Ureter (tissue), 1 donor: ENCODE results near the gene MS4A6E. TPM values are rescaled to one million over a fixed set of nuclear protein-coding genes. Genes with fewer than 3 reads are reported as not detected.
"Not testable (repeated sequence)": the region's sequence is repeated elsewhere in the genome, so short reads cannot be mapped to it uniquely, and the experiment has no call there.

Experiments
- DNase-seq: peaks from one replicate; pipeline ENCODE4 v3.0.0-alpha.2; 2020; ENCODE audit warnings: low spot score
- total RNA-seq: library from RNA; stranded (reverse); gene quantifications from one replicate; pipeline ENCODE4 v1.2.4, GENCODE V29; 2023
- donor health status: DM: yes; HTN: yes; CAD: no.

Gene MS4A6E, protein sequence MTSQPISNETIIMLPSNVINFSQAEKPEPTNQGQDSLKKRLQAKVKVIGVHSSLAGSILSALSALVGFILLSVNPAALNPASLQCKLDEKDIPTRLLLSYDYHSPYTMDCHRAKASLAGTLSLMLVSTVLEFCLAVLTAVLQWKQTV
- not detected for total RNA-seq

DNA sequence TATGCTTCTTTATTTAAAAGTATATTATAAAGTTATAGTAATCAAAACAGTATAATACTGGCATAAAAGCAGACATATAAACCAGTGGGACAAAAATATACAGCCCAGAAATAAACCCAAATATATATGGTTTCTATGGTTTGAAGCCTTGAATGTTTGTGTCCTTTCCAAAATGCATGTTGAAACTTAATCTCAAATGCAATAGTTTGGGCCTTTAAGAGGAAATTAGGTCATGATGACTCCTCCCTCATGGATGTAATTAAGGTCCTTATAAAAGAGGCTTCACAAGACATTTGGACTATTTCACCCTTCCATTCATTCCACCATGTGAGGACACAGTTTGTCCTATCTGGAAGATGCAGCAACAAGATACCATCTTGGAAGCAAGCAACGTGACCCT is at the start of gene MS4A6E:
MS4A6E (plus strand) TSS at position 301 of the 400 bp plus-strand sequence. CDS start 7,641 bp downstream, outside the sequence.
- no peak for DNase-seq

DNA sequence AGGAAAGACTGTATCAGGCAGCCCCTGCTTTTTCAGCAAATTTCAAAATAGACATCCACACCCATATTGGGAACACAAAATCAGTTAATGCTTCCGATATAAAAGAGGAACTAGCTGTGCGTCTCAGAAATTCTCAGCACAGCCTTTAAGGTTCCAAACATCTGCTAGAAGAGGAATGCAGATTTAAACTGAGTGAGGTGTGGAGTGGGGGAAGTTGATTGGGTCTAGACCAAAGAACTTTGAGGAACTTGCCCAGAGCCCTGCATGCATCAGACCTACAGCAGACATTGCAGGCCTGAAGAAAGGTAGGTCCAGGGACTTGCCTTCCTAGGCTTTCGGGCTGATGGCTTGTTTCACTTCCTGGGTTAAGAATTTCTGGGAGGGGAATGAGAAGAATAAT is 46.6 kb upstream of the MS4A6E start, which contains the start of gene MS4A4A:
MS4A4A (plus strand) TSS at position 255 of the 400 bp plus-strand sequence; CDS start at position 265, 10 bp downstream.
- DNase-seq, result no peak

DNA sequence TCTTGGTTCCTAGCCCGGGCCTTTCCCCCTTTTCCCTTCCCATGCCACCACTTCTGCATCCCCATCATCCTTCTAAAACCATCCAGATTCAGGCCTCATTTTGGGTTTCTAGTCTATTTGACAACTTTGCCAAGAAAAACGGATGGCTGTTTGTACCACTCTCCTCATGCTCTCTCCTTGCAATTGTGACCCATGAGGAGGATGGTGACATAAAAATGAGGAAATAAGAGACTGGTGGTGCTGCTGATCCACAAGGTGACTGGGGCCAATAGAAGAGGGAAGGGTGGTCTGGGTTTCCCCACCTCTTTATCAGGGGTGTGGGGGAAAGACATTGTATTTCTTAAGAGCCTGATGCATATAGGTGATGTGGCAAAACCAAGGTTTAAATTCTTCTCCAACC is 45.6 kb upstream of the MS4A6E start:
- no peak for DNase-seq

DNA sequence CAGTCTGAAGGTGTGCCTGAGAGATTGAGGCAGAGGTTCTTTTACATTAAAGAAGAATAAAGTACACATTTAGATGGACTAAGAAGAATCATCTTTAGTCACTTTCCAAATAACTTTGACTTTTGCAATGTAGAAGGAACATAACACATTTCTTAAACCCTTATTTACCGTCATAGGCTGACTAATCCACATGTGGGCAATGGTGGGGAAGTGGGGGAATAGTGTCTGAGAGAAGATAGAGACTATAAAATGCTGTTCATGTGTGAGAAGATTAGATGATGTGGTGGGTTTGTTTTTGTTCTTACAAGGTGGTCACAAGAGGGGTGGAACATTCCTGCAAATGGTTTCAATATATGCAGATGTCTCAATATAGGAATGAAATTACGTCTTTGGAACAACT is 44.8 kb upstream of the MS4A6E start:
- DNase-seq, result no peak

DNA sequence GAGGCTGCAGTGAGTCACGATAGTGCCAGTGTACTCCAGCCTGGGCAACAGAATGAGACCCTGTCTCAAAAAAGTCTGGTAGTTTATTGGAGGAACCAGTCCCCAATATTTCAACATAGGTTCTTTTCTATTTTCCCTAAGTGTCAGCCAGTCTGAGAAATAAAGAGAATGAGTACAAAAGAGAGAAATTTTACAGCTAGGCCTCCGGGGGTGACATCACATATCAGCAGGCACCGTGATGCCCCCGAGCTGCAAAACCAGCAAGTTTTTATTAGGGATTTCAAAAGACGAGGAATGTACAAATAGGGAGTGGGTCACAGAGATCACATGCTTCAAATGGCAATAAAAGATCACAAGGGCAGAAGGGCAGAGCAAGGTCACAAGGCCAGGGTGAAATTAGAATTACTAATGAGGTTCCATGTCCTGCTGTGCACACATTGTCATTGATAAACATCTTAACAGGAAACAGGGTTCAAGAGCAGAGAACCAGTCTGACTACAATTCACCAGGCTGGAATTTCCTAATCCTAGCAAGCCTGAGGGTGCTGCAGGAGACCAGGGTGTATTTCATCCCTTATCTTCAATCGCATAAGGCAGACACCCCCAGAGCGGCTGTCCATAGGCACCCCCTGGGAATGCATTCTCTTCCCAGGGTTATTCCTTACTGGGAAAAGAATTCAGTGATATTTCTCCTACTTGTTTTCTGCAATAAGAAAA is 41.5 kb upstream of the MS4A6E start:
- not testable (repeated sequence) for DNase-seq

DNA sequence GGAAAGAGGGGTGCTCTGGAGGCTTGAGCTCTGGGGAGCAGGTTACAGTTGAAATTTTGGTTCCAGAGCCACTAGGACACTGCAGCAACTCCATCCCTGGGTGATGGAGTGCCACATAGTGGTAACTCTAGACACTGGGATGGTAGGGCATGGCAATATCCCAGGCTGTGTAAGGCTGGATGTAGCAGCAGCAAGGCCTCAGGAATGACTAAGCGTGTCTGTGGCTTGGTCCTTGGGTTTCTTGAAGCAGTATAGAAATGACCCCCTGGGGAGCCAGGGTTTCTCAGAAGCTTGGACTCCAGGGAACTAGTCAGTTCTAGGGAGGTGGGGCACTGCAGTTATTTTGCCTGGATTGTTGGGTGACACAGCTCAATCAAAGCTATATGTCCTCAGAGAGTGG is 38.5 kb upstream of the MS4A6E start:
- DNase-seq, result no peak

DNA sequence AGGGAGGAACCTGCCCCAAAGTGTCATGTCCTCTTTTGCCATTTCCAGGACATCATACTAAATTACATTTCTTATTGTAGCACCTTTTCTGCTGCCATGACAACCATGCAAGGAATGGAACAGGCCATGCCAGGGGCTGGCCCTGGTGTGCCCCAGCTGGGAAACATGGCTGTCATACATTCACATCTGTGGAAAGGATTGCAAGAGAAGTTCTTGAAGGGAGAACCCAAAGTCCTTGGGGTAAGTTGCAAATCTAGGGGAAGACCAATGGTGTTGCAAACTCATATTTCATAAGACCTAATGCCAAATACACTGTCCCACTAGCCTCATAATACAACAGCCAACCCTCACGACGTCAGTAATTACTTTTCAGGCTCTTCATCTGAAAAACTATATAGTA is 34.9 kb upstream of the MS4A6E start:
- no peak for DNase-seq

DNA sequence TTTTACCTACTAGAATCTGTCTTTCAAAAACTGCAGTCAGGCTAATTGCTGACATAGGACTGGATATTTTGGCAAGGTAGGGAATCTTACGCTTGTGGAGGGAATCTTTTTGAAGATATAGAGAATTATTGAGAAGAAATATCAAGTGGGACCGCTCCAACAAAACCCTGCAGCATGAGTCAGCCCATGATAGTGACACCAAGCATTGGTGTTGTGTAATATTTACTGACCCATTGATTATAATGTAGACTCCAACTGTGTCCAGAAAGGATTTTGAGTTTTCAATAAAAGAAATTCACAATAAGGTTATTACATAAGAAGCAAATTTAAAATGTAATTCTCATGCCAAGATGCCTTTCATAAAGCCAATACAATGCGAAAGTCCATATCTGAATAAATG is 25.9 kb upstream of the MS4A6E start:
- DNase-seq, result no peak

DNA sequence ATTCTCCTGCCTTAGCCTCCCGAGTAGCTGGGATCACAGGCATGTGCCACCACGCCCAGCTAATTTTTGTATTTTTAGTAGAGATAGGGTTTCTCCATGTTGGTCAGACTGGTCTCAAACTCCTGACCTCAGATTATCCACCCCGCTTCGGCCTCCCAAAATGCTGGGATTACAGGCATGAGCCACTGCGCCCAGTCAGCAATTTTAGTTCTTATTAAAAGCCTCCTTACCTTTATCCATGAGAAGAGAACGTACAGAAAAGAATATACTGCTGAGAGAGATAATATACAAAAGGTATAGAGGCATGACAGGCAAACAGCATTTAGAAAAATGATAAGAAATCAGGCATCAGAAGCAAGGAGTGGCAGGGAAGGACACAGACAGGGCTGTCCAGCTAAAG is 25.2 kb upstream of the MS4A6E start:
- not testable (repeated sequence) for DNase-seq

DNA sequence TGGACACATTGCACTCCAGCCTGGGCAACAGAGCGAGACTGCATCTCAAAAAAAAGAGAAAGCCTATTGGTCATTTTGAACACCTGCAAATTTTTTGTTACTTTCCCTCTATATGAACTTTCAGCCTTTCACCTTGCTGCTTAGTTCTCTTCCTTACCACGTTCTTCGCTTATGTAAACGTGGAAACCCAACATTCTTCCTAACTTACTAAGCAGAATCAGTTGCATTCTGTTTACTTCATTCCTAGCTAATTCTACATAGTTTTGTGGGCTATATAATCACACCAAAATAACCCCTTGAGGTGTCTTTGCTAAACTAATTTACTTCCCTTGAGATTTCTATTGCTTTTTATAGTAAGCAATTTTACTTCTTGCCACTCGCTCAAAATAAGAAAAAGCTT is 23.4 kb upstream of the MS4A6E start:
- DNase-seq, result no peak

DNA sequence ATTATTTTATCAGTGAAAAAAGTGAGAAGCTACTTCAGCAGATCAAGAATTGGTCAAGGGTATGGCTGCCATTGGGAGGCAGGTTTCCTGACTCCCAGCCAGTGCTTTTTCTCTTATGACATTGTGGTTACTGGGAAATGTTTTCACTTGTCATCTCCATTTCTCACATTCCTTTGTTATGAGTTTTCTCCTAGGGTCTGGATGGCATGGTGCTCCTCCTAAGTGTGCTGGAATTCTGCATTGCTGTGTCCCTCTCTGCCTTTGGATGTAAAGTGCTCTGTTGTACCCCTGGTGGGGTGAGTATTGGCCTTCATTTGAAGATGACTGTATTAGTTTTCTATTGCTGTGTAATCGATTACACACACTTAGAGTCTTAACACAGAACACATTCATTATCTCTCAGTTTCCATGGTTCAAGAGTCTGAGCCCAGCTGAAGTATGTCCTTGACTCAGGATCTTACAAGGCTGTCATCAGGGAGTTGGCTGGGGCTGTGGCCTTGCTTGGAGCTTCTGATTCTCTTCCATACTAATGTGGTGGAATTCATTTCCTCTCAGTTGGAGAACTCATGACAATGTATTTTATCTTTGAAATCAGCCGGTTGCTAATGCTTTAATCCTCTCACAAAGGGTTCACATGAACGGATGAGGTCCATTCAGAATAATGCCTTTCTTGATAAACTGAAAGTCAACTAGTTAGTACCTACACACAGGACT is 21.0 kb upstream of the MS4A6E start:
- DNase-seq, result no peak

DNA sequence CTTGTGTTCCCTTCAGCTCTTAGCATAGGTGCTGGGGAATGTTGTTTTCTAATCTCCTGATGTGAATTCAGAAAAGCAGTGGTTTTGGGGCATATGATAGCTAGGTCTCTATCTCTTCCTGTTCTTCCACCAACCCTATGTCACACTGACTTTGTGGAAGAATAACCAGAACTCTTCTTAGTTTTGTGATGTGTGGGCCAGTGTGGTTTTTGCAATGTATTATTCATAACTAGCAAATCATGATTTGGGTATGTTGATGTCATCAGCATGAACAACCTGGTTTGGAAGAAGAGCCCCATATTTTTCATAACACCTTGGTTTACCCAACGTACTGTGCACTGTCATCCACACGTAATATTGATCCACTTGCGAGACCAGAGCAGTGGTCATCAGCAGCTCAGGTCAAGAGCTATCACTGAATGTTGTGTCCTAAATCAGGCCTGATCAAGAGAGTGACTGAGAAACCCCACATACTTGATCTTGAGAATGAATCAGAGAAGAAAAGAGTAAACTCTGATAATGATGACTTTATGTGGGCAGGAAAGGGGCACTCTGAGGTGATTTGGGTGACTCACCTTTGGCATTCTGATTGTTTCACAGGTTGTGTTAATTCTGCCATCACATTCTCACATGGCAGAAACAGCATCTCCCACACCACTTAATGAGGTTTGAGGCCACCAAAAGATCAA is 19.4 kb upstream of the MS4A6E start:
- DNase-seq, result no peak

DNA sequence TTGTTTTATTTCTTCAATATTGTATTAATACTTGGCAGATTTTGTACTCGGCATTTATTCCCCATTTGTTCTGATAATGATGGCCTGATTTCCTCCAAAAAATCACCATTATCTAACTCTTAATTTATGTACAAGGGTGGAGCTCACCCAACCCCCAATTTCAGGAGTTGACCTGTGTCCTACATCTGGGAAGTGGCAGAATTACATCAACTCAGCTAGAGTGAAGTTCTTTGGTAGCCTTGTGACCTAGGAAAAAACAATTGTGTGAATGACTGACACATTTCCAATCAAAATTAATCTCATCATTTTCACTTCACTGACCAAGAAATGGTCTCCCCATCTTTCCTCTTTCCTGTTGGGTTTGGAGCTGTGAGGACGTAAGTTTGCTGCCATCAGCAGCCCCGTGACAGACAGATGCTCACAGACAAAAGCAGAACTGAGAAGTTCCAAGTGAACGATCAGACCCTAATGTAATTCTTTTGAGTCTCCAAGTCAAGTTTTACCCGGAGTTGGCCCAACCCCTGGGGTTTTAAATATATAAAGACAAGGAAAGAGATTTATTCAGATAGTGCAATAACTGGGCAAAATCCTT is 16.6 kb upstream of the MS4A6E start:
- DNase-seq, result no peak

DNA sequence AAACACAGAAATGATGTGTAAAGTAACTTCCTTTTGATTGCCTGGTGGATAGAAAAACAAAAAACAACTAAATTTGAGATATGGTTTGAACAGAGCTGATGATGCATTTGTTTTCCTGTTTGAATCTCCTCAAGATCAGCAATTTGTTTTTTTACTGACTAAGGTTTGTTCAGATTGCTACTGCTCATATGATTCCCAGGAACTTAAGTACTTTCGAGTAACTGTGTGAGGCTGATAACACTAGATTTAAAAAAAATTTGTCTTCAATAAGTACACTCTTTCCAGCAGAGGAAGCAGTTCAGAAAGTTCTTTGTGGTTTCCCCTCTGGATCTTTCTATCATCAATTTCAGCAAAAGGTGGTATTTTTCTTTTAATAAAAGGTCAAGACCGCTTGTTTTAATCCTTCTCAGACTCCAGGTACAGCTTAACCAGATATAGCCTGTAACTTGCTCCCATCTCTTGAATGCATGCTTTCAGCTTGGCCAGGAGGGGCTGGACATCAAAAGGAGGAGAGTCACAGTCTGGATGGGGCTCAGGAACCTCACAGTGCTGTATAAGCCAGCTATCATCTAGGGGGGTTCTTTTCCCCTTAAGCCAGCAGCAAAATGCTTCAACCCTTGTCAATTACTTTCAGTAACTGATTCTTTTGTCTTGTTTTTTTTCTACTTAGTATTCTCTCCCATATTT is 12.3 kb upstream of the MS4A6E start:
- DNase-seq, result no peak

DNA sequence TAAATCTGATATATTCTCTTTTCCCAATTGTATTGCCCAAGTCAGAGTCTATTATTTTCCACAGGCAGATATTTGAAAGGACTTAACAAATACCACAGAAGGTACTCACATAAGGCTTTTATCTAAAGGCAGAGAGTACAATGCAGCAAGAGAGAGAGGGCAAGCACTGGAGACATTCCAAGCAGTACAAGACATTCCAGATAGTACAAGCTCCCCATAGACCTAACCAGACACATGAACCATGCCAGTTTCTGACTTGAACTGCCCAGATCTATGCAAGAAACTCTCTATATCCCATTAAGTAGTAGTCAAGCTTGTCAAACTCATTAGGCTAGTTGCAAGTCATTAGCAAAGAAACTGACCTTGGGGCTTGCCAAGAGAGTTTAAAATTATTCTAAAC is 11.2 kb upstream of the MS4A6E start:
- DNase-seq, result no peak

DNA sequence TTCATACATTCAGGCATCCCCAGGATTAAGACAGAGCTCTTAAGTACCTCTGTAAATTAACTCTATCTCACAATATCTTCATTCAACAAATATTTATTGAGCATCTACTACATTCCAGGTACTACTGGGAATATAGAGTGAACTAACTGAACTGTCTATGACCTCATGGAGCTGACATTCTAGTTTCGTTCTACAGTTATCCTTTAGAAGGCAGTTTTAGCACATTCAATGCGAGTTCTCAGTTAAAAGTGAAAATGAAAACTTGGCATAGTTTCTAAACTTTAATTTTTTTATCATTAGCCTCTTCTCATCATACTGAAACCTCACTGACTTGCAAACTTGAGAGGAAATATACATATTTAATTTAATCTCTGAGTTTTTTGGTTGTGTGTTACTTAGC is 10.7 kb upstream of the MS4A6E start:
- DNase-seq, result no peak

DNA sequence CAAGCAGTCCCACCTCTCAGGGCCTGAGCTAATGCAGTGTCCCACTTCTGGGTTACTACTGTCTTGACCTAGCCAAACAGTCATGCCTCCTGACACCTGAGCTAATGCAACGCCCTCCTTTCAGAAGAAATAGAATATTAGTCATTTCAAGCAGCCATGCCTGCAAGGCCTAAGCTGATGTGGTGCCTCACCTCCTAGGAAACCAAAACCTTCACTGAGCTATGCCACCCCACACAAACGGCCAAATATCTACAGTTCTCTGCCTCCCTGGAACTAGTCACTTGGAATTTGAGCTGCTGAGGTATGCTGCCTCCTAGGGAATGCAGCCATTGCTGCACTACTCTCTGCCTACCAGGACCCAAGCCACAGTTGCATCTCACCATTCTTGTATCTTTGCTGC is 8.3 kb upstream of the MS4A6E start:
- no peak for DNase-seq

DNA sequence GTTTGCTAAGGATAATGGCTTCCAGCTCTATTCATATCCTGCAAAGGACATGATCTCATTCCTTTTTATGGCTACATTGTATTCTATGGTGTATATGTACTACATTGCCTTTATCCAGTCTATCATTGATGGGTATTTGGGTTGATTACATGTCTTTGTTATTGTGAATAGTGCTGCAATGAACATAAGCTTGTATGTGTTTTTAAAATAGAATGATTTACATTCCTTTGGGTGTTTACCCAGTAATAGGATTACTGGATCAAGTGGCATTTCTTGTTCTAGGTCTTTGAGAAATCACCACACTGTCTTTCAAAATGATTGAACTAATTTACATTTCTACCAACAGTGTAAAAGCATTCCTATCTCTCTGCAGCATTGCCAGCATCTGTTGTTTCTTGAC is 6.0 kb upstream of the MS4A6E start:
- no peak for DNase-seq

DNA sequence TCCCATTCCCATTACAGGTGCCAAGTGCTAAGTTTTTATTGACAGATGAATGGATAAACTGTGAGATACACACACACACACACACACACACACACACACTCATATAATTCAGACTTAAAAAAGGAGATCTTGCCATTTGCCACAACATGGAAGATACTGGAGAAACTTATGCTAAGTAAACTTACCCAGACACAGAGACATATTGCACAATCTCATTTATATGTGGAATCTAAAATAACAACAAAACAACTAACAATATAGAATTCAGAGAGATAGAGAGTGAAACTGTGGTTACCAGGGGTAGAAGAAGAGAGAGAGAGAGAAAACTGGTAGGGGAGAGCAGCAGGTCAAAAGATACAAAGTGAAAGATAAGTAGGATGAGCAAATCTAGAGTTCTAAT is 1.4 kb downstream of the MS4A6E start:
- no peak for DNase-seq

DNA sequence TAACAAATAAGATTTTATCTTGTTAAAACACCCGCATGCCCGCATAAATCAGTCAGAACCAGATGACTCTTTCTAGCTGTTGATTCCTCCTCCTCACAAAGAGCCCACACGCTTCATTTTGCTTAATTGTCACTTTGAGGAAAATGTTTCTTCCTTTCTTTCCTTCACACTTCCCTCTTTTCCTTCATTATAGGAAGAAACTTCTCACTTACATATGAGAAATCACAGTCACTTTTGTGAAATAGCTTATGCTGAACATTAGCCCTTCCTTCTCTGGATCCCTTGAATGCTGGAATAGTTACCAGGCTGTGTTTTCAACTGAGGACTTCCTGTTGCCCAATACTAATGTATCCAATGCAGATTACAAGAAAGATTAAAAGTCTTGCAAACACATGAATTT is 5.8 kb downstream of the MS4A6E start:
- DNase-seq, result no peak

DNA sequence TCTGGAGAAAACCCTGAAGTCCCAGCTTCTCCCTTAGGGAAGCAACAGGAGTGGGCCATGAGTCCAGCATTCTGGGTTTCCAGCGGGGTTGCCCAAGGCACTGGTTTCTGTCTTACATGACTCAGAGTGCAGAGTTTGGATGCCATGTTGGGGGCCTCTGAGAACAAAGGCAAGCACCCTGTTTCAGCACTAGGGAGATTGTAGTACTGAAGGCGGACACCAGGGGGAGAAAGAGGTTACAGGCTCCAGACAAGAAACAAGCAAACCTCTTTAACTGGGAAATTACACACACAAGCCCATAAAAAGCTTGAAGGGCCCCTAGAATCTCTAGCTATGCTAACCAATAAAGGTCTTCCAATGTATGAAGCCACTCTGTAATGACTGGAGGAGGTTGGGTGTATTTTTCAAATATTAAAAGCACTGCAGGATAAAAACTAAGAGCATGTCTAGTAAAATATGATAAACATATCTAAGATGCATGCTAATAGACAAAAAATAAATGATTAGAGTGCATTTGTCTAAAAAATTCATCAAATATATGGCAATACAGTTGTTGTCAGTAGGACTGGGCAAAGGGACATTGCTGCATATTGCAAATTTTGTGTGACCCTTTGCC is 7.1 kb downstream of the MS4A6E start:
- peak; percentile 54 for DNase-seq
